HepG2 (cell line): Measurements from ENCODE around the gene AKR1C2. TPM values are rescaled to one million over a fixed set of nuclear protein-coding genes. Genes with fewer than 3 reads are reported as not detected.
A peak's percentile ranks its signal among the peaks of the same experiment; 100 is the strongest.

Experiments
- BORCS8-MEF2B ChIP-seq: sonication (generic); formaldehyde crosslinking; IDR thresholded peaks from 2 replicates; pipeline ENCODE4 v1.8.0; 2022; ENCODE audit warnings: mild to moderate bottlenecking, missing genetic modification reagents
- DBP ChIP-seq: sonication (generic); formaldehyde crosslinking; IDR thresholded peaks from 2 replicates; pipeline ENCODE4 v1.4.0; 2020; ENCODE audit warnings: missing genetic modification reagents; ENCODE audit errors: not compliant biosample characterization
- FOXK1 ChIP-seq: sonication (generic); formaldehyde crosslinking; IDR thresholded peaks from 2 replicates; pipeline ENCODE4 v1.4.0; 2020; ENCODE audit warnings: low read depth, missing genetic modification reagents, borderline replicate concordance
- GMEB2 ChIP-seq: IDR thresholded peaks from 2 replicates; pipeline ENCODE4 v1.6.1; 2016; ENCODE audit warnings: missing biosample characterization, missing genetic modification reagents, low read depth
- NCOA5 ChIP-seq: sonication (generic); formaldehyde crosslinking; IDR thresholded peaks from 2 replicates; pipeline ENCODE4 v1.4.0; 2020; ENCODE audit warnings: missing genetic modification reagents
- PHB2 ChIP-seq: fragments of 450-650 bp; IDR thresholded peaks from 2 replicates; pipeline ENCODE4 v1.6.1; 2018; ENCODE audit not compliant: partially characterized antibody
- RBFOX2 ChIP-seq: fragments of 200-400 bp; formaldehyde crosslinking; IDR thresholded peaks from 2 replicates; pipeline ENCODE4 v1.6.1; 2017; ENCODE audit warnings: low read depth, mild to moderate bottlenecking, low read length
- RNF219 ChIP-seq: sonication (generic); formaldehyde crosslinking; IDR thresholded peaks from 2 replicates; pipeline ENCODE4 v1.5.0; 2020; ENCODE audit warnings: mild to moderate bottlenecking, missing genetic modification reagents
- SUZ12 ChIP-seq: fragments of 150-350 bp; IDR thresholded peaks from 2 replicates; pipeline ENCODE4 v1.6.1; 2014; ENCODE audit warnings: low read depth, low read length
- TBX2 ChIP-seq: sonication (generic); formaldehyde crosslinking; IDR thresholded peaks from 2 replicates; pipeline ENCODE4 v1.5.0; 2020; ENCODE audit warnings: missing genetic modification reagents, mild to moderate bottlenecking, borderline replicate concordance
- TCF7 ChIP-seq: sonication (generic); IDR thresholded peaks from 2 replicates; pipeline ENCODE4 v1.6.1; 2016; ENCODE audit warnings: antibody characterized with exemption, low read depth
- ZFP36L1 ChIP-seq: sonication (generic); formaldehyde crosslinking; IDR thresholded peaks from 2 replicates; pipeline ENCODE4 v1.8.0; 2022; ENCODE audit warnings: mild to moderate bottlenecking, missing genetic modification reagents, moderate library complexity
- ZNF264 ChIP-seq: sonication (generic); formaldehyde crosslinking; IDR thresholded peaks from 2 replicates; pipeline ENCODE4 v1.4.0; 2020; ENCODE audit warnings: missing genetic modification reagents
- ZNF749 ChIP-seq: sonication (generic); formaldehyde crosslinking; IDR thresholded peaks from 2 replicates; pipeline ENCODE4 v1.8.0; 2022; ENCODE audit warnings: mild to moderate bottlenecking, missing genetic modification reagents, moderate library complexity, borderline replicate concordance
- polyA plus RNA-seq, 8 experiments: library from polyadenylated mRNA; depleted of rRNA in 3 of 8; stranded (reverse) in 7 of 8; unstranded in 1 of 8; fragments of >200 nt; fragmentation: Illumina TruSeq in 4 of 8; extraction: Trizol in 4 of 8; gene quantifications; 2 replicates each; pipeline versions ENCODE4 v1.2.1 to v1.2.3, GENCODE V29; 2011 to 2016; ENCODE audit warnings: low read depth in 4 of 8, missing spikeins in 1 of 8, mixed read lengths in 1 of 8; ENCODE audit not compliant: insufficient read depth in 1 of 8
- total RNA-seq, 5 experiments: library from RNA; depleted of rRNA; stranded (reverse); fragments of >200 nt; fragmentation: Illumina TruSeq; extraction: Trizol; gene quantifications; 2 replicates each; pipeline ENCODE4 v1.2.3, GENCODE V29; 2016; ENCODE audit warnings: low read depth in 1 of 5
- TF ChIP-seq, protein P1 (sequence below): sonication (generic); formaldehyde crosslinking; IDR thresholded peaks from 2 replicates; pipeline ENCODE4 v1.4.0; 2020; ENCODE audit warnings: missing genetic modification reagents, mild to moderate bottlenecking, borderline replicate concordance
- TF ChIP-seq, protein P2 (sequence below): fragments of 450-650 bp; IDR thresholded peaks from 2 replicates; pipeline ENCODE4 v1.6.1; 2016
- TF ChIP-seq, protein P3 (sequence below): sonication (generic); formaldehyde crosslinking; IDR thresholded peaks from 2 replicates; pipeline ENCODE4 v1.4.0; 2020; ENCODE audit warnings: missing genetic modification reagents, low read depth, mild to moderate bottlenecking, borderline replicate concordance

Gene AKR1C2
- total and polyA plus RNA-seq, 2 of the 13 experiments (the other 11 are each of a cell fraction or from before 2014, with no cell fraction given), result 140 to 900 TPM

DNA sequence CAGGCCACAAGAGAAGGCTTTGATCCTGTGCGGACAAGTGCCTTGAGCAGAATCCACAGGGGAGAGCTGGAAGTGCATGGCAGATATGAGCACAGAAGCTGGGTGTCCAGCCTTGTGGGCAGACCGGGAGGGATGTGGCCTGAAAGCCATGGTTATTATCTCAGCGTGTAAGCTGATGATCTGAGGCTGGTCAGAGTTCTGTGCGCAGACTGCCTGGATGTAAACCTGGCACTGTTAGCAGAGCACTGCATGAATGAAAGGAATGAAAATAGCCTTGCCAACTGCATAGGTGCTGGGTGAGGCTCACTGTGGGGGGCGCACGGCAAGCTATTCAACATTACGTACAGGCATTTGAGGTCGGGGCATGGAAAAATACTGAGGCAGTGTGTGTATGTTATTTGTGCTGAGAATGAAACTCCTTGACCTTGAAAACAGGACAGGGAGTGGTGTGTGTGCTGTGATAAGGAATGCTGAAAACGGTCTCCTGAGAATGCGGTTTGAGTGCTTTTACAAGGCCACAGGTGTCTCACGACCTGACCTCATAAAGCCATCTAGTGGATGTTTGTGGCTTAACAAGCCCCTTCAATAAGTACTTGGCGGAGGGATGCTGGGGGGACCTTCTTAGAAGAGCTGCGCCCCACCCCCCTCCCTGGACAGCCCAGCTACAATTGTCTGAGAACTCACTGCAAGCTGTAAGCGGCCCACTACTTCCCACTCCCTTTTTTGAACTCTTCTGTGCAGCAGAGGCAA, 21.8 kb downstream of the AKR1C2 start (continued):
- TF ChIP-seq SUZ12, result no peak
- TF ChIP-seq ZNF749 (CRISPR knock-in tag), result peak; percentile 56; the same call in 1 of the 2 replicates
- no peak for TF ChIP-seq GMEB2 (CRISPR knock-in tag)
- peak; percentile 12; the same call in 1 of the 2 replicates for TF ChIP-seq FOXK1 (CRISPR knock-in tag)
- no peak for TF ChIP-seq TCF7
- TF ChIP-seq, protein P1, sequence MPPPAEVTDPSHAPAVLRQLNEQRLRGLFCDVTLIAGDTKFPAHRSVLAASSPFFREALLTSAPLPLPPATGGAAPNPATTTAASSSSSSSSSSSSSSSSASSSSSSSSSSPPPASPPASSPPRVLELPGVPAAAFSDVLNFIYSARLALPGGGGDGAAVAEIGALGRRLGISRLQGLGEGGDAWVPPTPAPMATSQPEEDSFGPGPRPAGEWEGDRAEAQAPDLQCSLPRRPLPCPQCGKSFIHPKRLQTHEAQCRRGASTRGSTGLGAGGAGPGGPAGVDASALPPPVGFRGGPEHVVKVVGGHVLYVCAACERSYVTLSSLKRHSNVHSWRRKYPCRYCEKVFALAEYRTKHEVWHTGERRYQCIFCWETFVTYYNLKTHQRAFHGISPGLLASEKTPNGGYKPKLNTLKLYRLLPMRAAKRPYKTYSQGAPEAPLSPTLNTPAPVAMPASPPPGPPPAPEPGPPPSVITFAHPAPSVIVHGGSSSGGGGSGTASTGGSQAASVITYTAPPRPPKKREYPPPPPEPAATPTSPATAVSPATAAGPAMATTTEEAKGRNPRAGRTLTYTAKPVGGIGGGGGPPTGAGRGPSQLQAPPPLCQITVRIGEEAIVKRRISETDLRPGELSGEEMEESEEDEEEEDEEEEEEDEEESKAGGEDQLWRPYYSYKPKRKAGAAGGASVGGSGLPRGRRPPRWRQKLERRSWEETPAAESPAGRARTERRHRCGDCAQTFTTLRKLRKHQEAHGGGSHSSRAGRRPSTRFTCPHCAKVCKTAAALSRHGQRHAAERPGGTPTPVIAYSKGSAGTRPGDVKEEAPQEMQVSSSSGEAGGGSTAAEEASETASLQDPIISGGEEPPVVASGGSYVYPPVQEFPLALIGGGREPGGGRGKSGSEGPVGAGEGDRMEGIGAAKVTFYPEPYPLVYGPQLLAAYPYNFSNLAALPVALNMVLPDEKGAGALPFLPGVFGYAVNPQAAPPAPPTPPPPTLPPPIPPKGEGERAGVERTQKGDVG (CRISPR knock-in tag), result peak; percentile 63; the same call in 1 of the 2 replicates
- peak; percentile 83 for TF ChIP-seq RBFOX2
- TF ChIP-seq, protein P2, sequence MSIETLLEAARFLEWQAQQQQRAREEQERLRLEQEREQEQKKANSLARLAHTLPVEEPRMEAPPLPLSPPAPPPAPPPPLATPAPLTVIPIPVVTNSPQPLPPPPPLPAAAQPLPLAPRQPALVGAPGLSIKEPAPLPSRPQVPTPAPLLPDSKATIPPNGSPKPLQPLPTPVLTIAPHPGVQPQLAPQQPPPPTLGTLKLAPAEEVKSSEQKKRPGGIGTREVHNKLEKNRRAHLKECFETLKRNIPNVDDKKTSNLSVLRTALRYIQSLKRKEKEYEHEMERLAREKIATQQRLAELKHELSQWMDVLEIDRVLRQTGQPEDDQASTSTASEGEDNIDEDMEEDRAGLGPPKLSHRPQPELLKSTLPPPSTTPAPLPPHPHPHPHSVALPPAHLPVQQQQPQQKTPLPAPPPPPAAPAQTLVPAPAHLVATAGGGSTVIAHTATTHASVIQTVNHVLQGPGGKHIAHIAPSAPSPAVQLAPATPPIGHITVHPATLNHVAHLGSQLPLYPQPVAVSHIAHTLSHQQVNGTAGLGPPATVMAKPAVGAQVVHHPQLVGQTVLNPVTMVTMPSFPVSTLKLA, result no peak
- TF ChIP-seq TBX2 (CRISPR knock-in tag), result no peak; the same call in 1 of the 2 replicates
- TF ChIP-seq PHB2, result no peak
- TF ChIP-seq NCOA5, result peak; percentile 84
- TF ChIP-seq ZNF264 (CRISPR knock-in tag), result peak; percentile 48; the same call in 1 of the 2 replicates
- TF ChIP-seq DBP (CRISPR knock-in tag), result no peak
- TF ChIP-seq RNF219, result no peak
- TF ChIP-seq, protein P3, sequence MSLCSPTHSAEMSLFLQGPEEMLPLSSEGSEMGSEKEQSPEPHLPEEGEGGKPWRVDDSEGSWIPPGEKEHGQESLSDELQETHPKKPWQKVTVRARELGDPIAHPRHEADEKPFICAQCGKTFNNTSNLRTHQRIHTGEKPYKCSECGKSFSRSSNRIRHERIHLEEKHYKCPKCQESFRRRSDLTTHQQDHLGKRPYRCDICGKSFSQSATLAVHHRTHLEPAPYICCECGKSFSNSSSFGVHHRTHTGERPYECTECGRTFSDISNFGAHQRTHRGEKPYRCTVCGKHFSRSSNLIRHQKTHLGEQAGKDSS (CRISPR knock-in tag), result peak; percentile 65; the same call in 1 of the 2 replicates
- peak; percentile 95 for TF ChIP-seq BORCS8-MEF2B (CRISPR knock-in tag)
- peak; percentile 58; the same call in 1 of the 2 replicates for TF ChIP-seq ZFP36L1 (CRISPR knock-in tag)
